GM18907 (cell line): ENCODE data around the gene OVOL3.

Experiments
- ATAC-seq: cut with Tn5 transposase; IDR thresholded peaks from one replicate; pipeline ENCODE4 v1.9.1; 2021; ENCODE audit warnings: mild to moderate bottlenecking, moderate library complexity; ENCODE audit not compliant: unreplicated experiment

OVOL3 gene

GRCh38 chr19:36099166-36099785, 11.7 kb upstream of the OVOL3 start:
- no peak for ATAC-seq

GRCh38 chr19:36100476-36100875, 10.5 kb upstream of the OVOL3 start:
- ATAC-seq, result no peak

- ATAC-seq, result no peak
Measured at GRCh38 chr19:36101550-36102327, 9.2 kb upstream of the OVOL3 start.

GRCh38 chr19:36103040-36103626, 7.8 kb upstream of the OVOL3 start:
- no peak for ATAC-seq

- ATAC-seq, result no peak
Measured at GRCh38 chr19:36103842-36104552, 6.9 kb upstream of the OVOL3 start.

GRCh38 chr19:36106441-36106840, 4.5 kb upstream of the OVOL3 start:
- ATAC-seq, result no peak

- no peak for ATAC-seq
Measured at GRCh38 chr19:36106991-36107390, 4.0 kb upstream of the OVOL3 start.

- no peak for ATAC-seq
Measured at GRCh38 chr19:36108684-36109083, 2.3 kb upstream of the OVOL3 start.

GRCh38 chr19:36111200-36111539, 227 bp downstream of the OVOL3 start:
- ATAC-seq, result no peak

- no peak for ATAC-seq
Measured at GRCh38 chr19:36112678-36113077, 1.7 kb downstream of the OVOL3 start.

GRCh38 chr19:36113425-36113824, 2.5 kb downstream of the OVOL3 start:
- no peak for ATAC-seq

GRCh38 chr19:36113894-36114720, 3.2 kb downstream of the OVOL3 start:
- peak; percentile 1 for ATAC-seq

GRCh38 chr19:36114721-36115452, 3.9 kb downstream of the OVOL3 start, which contains the start of gene POLR2I:
Gene POLR2I, minus strand, starts transcription at chr19:36114875. Its CDS starts 19 bp downstream, at chr19:36114856.
- ATAC-seq, result peak; percentile 83

- ATAC-seq, result peak; percentile 36
Measured at GRCh38 chr19:36115453-36116343, 4.8 kb downstream of the OVOL3 start, which contains the start of gene TBCB. Gene TBCB, plus strand, starts transcription at chr19:36115468. Its CDS starts 93 bp downstream, at chr19:36115561.

- ATAC-seq, result no peak
Measured at GRCh38 chr19:36116344-36116637, 5.3 kb downstream of the OVOL3 start.

GRCh38 chr19:36120092-36120983, 9.4 kb downstream of the OVOL3 start:
- ATAC-seq, result no peak

- no peak for ATAC-seq
Measured at GRCh38 chr19:36120984-36121358, 10.0 kb downstream of the OVOL3 start.

- no peak for ATAC-seq
Measured at GRCh38 chr19:36121486-36122124, 10.7 kb downstream of the OVOL3 start.
